HG02623 (cell line): ENCODE data around the gene CAMK1.

Source experiments
- ATAC-seq: cut with Tn5 transposase; IDR thresholded peaks from one replicate; pipeline ENCODE4 v1.9.1; 2021; ENCODE audit warnings: moderate library complexity; ENCODE audit not compliant: unreplicated experiment

The CAMK1 gene

DNA sequence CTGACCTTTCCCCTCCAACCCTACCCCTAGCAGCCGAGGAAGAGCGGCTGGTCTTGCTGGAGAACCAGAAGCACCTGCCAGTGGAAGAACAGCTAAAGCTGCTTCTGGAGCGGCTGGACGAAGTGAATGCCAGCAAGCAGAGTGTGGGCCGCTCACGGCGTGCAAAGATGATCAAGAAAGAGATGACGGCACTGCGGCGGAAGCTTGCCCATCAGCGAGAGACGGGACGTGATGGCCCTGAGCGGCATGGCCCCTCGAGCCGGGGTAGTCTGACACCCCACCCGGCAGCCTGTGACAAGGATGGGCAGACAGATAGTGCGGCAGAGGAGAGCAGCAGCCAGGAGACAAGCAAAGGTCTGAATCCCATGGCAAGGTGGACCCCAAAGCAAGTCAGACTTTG, 26.2 kb downstream of the CAMK1 start:
- ATAC-seq, result no peak

DNA sequence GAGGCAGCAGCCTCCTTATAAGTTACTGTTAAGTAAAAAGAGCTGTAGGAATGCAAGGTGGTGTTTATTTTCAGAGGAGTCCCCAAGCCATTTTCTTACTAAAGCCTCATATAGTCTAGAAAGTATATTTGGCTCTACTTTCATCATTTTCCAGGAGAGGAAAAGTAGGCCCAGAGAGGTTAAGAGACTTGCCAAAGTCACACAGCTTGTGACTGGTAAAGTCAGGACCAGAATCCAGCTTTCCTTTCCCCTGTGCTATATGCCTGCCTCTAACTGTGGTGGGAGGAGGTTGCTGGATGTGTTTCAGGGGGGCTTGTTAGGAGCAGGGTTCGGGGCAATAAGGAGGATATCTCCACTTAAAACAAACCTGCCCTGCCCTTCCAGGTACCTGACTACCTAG, 27.2 kb downstream of the CAMK1 start:
- no peak for ATAC-seq

DNA sequence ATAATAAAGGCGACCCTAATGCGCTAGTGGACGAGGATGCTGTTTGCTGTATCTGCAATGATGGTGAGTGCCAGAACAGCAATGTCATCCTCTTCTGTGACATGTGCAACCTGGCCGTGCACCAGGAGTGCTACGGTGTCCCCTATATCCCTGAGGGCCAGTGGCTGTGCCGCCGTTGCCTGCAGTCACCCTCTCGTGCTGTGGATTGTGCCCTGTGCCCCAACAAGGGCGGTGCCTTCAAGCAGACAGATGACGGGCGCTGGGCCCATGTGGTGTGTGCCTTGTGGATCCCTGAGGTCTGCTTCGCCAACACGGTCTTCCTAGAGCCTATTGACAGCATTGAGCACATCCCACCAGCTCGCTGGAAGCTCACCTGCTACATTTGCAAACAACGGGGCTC, 30.6 kb downstream of the CAMK1 start:
- no peak for ATAC-seq

DNA sequence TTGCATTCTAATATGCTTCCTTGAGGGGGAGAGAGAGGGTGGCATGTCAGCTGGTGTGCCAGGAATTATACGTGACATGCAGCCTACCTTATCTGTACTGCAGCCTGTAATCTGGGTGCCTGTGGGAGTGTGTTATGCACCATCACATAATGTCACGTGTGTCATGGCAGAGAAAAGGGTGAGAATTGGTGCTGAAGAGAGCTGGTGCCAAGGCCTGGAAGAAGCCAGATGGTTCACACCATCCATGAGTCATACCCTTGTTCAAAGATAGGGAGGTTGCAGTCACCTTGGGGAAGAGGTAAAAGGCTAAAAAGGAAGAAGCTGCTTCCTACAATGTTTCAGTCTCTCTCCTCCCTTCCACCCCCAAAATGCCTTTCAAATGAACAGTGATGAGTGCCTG, 32.9 kb downstream of the CAMK1 start:
- no peak for ATAC-seq

DNA sequence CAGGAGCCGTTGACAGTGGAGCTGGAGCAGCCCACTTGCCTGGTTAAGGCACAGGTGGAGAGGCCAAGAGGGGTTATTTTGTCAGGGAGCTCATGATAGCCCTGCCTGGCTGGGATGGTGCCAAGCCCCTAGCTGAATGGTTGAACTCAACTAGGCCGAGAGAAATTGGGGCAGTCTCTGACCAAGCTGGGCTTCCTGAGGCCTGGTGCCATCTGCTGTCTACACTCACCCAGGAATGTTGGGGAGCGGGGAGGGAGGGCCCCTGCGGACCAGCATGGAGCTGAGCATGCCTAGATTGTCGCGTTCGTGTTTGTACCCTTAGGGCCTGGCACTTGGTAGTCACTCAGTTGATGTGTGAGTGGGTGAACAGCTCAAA, 37.0 kb downstream of the CAMK1 start:
- ATAC-seq, result no peak

DNA sequence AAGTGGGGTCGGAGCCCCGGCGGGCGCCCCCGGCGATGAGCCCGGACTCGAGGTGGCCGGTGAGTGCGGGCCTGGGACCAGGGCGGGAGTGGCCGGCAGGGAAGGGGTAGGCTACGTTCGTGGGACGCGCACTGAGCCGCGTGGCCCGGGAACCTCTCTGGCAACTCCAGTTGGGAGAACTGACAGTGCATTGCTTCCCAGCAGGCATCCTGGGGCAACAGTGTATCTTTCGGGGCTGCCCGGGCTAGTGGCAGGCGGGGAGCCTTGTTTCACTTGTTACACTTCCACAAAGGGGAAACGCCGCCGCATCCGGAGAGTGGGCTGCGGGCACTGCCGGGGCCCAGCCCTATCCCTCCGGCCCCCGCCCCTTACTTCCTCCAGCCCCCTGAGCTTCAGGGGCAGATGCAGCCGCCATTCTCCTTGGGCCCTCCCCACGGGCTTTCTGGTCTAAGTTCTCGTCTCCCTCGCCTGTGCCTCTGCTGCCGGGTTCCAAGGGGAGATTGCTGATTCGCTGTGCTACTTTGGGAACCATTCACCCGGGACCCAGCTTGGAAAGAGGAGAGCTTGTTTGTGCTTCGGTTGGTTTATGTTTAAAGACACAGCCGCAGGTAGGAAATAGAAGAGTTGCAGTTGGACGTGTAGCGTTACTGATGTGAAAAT, 37.5 kb downstream of the CAMK1 start:
- ATAC-seq, result no peak

DNA sequence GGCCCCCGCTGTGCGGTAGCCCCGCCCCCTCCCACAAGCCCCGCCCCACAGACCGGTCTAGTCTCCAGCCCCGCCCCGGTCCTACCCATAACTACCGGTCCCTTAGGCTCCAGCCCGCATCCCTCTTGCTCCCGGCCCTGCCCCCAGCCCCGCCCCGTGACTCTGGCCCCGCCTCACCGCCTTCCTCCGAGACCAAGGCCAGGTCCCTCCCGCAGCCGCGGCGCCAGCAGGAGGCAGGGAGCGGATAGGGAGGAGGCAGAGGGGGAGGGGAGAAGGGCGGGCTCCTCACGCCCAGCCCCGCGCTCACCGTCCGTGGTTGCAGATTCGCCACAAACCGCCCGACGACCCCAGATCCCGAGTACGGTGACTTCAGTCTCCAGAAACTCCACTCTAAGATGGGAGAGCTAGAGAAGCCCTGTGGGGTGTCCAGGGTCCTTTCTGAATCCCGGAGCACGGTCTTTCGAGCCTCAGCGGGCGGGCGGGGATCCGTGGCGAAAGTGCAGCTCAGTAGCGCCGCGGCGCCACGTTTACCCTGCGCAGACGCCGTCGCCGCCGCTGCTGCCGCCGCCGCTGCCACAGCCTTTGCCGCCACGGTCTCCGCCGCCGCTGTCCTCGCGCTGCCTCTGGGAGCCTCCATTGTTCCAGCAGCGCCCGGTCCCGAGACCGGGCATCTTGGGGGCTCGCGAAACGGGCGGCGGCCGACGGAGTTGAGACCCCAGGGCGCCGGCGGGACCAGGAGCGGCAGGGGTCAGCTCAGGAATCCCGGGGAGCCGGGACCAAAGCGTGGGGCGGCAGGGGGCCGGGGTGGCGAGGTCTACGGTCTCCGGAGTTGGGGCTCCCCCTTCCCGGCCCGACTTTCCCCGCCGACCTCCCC, 38.3 kb downstream of the CAMK1 start, which contains the start of gene BRPF1:
BRPF1 (plus strand) TSS at position 530 of the 874 bp plus-strand sequence. CDS start 2,406 bp downstream, outside the sequence.
- ATAC-seq, result peak; percentile 90

DNA sequence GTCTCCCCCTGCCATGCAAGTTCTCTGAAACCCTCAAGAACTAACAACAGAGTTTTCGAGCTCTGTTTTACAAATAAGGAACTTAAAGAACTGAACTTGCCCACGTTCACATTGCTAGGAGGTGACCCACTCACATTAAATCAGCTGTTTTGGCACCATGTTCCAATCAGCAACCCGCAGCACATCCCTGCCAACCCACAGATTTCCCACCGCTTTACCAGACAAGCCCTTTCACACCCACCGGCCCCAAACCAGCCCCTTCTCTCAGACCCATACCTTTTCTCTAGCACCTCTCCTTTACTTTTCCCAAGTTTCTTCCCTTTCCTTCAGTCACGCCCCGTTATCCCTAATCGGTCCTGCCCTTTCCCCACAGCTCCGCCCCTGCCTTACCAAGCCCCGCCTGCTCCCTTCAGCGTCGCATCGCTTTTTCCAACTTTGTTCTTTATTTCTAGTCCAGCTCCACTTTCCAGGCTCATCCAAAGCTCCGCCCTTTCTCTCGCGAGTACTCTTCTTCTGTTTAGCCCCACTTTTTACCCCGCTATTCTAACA, 39.0 kb downstream of the CAMK1 start:
- peak; percentile 32 for ATAC-seq

DNA sequence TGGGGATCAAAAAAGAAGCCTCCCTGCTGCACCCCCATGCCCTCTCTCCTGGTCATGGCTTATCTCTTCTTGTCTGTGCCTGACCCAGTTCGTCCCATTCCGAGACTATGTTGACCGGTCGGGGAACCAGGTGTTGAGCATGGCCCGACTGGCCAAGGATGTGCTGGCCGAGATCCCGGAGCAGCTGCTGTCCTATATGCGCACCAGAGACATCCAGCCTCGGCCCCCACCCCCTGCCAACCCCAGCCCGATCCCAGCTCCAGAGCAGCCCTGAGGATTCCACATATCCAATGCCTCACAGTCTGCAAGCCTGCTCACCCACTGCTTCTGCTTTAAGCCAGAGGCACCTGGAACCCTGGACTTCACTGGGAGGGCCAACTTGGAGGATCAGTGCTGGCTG, 40.3 kb downstream of the CAMK1 start:
- ATAC-seq, result no peak

DNA sequence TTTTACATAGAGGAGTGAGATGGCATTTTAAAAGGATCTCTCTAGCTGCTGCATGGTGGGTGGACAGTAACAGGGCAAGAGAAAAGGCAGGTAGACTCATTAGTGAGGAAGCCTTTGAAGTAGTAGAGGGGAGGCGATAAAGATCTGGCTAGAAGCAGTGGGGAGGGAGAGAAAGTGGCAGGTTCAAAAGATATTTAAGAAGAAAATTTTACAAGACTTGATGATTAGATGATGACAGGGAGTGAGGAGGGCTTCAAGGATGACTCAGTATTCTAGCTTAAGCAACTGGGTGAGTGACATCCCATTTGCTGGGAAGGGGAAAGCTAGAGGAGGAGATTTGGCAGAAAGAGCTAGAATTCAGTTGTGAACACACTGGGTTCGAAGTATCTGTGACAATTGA, 42.0 kb downstream of the CAMK1 start:
- ATAC-seq, result no peak

DNA sequence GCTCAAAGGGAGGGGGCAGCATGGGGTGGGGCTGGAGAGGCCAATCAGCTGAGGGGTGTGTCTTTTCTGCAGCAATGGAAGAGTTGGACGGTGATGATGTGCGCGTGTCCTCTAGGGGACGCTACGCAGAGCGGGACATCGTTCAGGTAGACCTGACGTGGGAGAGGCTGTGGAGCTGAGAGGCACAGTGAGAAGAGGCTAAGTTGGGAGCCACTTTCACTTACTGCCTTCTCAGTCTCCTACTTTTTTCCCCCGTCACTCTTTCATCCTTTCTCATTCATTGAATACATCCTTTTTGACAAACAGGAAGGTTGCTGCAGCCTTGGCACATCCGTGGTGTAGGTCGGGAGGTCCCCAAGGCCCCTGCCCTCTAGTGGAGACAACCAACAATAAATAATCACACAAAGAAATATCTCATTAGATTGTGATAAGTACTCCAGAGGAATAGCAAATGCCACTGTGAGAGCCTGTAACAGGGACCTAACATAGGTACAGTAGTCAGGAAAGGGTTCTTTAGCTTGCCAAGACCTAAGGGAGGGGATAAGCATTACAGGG, 42.6 kb downstream of the CAMK1 start:
- no peak for ATAC-seq

DNA sequence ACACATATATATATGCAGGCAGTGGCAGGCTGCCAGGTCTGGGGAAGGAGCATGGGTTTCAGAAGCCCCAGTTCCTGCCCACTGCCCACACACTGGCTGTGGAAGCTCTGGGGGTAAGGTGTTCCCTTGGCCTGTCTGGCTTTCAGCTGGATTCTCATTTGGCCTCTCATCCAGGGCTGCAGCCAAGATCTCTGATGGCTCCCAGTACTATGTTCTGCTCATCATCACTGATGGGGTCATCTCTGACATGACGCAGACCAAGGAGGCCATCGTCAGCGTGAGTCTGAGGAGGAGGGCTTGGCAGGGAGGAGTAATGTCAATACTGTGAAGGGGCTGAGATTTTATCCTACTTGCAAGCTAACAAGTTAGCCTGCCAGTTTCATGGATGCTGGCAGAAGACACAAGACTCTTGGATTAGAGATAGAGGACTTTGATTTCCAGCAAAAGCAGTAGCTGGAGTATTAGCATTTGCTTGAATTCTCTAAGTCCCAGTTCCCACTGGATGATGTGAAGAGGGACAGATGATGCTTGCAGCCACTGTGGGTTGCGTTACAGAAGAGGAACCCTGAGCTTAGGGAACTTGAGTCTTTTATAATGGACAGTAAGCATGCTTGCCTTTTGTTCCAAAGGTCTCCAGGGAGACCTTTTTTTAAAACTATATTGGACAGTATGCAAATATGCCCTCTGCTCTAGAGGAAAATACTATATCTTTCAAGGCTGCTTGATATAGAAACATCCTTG, 43.8 kb downstream of the CAMK1 start:
- no peak for ATAC-seq

DNA sequence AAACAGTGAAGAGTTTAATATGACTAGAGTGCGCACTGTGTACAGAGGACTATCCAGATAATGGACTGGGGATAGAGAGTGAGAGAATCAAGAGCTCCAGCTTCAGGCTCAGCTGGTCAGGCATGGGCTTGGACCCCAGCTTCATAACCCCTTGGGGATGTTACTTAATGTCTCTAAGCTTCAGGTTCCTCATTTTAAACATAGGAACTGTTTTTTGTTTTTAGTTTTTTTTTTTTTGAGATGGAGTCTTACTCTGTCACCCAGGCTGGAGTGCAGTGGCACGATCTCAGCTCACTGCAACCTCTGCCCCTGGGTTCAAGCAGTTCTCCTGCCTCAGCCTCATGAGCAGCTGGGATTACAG, 48.1 kb downstream of the CAMK1 start:
- no peak for ATAC-seq

DNA sequence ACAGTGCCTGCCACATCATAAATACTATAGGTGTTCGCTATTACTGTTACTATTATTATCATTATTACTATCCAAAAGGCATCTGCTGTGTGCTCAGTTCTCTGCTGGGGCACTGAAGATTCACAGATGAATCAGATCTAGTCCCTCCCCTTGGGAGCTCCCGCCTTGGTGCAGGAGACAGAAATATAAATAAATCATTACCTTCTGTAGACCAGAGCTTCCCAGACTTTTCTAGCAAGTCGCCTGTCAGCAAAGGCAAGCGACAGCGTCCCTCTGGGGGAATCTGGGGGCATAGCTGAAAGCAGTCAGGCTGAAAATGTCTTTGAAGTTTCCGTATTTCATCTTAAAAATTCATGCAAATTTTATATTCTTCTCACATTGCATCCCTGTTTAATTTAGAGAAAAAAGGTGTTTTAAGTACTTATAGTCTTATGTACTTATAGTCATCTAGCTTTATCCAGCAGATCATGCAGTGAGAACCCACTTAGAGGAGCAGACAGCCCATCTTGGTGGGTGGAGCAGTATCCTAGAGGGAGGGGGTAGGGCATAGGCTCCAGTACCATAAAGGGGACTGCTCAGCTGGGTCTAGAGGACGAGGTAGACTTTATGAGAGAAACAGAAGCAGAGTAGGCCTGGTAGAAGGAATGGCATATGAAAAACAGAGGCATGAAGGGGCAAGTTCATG, 48.6 kb downstream of the CAMK1 start:
- ATAC-seq, result no peak

DNA sequence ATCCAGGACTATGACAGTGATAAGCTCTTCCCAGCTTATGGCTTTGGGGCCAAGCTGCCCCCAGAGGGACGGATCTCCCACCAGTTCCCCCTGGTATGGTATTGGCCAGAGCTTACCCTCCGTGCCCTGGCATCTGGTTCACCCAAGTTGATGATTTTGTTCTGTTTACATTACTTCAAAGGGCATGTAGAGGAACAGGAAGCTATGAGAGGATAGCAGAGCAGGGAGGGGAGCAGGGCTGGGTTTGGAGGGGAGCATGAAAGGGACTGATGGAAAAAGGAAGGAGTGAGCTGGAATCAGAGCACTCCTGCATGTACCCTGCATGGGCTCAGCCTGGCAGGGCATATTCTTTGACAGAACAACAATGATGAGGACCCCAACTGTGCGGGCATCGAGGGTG, 51.6 kb downstream of the CAMK1 start:
- ATAC-seq, result no peak

DNA sequence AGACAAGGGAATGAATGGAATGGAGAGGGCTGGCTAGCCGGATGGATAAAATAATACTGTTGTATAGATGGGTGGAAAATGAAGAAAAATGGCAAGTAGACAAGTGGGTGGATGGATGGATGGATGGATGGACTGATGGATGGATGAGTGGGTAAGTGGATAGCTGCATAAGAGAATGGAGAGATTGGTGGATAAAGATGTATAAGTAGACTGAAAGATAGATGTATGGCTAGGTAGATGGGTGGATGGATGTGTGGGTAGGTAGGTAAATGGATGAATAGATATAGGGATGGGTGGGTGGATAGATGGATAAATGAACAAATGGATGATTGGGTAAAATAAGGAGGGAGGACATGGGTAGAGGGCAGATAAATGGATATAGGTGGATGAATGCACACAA, 52.2 kb downstream of the CAMK1 start:
- no peak for ATAC-seq

DNA sequence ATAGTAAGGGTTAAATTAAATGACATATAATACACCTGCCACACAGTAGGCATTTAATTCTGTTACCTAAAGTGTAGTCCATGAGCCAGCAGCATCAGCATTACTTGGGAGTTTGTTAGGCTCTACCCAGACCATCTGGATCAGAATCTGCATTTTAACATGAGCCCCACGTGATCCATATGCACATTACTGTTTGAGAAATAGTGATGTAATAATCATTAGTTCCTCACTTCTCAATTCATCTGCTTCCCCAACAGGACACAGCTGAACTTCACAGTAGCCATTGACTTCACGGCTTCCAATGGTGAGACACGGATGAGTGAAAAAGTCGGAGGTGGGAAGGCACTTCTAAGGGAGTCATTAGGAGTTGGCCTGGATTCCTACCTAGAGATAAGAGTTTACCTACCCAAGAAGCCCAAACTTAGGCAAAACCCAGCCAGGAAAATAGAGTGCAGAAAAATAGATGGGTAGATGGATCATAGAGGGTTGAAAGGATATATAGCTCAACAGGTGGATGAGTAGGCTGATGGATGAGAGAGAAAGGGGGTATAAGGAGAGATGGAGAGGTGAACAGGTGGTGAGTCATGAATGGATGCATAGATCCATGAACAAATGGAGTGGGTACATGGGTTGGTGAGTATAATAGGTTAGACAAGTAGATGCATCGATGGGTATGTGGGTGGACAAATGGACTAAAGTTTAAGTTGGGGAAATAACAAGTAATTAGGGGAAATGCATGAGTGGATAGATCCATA, 52.8 kb downstream of the CAMK1 start:
- no peak for ATAC-seq

DNA sequence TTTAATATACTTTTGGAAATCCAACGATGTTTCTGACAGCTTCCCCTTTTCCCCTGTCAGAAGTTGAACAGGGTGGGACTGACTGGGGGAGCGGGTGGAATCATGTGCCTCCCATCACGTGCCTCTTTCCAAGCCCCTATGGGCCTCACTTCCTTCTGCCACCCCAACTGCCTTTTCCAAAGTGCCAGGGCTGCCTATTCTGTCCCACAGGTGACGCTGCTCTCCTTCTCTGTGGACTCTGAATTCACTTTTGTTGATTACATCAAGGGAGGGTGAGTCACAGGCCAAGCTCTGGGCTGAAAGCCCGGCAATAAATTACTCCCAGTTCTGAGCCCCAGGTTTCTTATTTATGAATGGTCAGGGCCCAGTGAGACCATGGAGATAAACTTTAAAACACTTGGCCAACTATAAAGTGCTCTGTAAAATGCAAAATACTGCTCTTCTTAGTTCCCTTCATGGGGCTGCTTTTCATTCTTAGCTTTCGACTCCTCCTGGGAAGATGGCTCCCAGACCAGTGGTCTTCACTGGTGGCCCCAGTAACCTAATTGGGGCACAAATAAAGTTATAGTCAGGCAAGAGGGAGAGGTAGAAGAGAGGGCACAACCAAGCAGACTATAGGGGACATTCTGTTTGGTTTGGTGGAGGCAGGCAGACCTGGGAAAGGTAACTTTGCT, 53.8 kb downstream of the CAMK1 start:
- no peak for ATAC-seq

DNA sequence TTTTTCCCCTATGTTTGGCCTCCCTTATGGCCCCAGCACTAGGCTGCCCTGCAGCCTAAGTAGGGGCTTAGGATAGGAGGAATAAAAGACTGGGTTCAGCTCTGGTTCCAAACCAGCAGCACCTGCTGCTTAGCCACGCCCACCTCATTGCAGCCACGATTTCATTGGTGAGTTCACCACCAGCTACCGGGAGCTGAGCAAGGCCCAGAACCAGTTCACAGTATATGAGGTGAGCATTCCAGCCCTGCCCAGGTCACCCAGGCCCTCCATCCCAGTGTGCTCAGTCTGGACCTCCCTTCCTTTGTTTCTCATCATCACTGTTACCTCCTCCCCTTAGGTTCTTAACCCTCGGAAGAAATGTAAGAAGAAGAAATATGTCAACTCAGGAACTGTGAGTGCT, 54.6 kb downstream of the CAMK1 start:
- ATAC-seq, result no peak
